DND-41 (cell line): ENCODE results near the gene USP12.

Source experiments
- ATAC-seq: fragments of 200-7000 bp; cut with Tn5 transposase; 3 replicates; pipeline ENCODE4 v1.9.1; 2021; ENCODE audit warnings: low read depth; ENCODE audit not compliant: insufficient read depth
- DNase-seq: peaks from one replicate; pipeline ENCODE4 v3.0.0-alpha.2; 2020
- H2AFZ ChIP-seq: 2 replicates; pipeline ENCODE4 v1.6.0; 2012; ENCODE audit warnings: low read depth, low read length
- H3K27ac ChIP-seq: 2 replicates; pipeline ENCODE4 v1.5.1; 2012; ENCODE audit warnings: low read length, inconsistent platforms
- H3K27me3 ChIP-seq: fragments of 200-600 bp; sonication (generic); 2 replicates; pipeline ENCODE4 v1.6.0; 2012; ENCODE audit warnings: low read length, mild to moderate bottlenecking, inconsistent platforms; ENCODE audit not compliant: insufficient read depth, poor library complexity
- H3K36me3 ChIP-seq: 2 replicates; pipeline ENCODE4 v1.5.1; 2012; ENCODE audit warnings: low read length, inconsistent platforms; ENCODE audit not compliant: insufficient read depth
- H3K4me1 ChIP-seq: 2 replicates; pipeline ENCODE4 v1.5.1; 2012; ENCODE audit warnings: mild to moderate bottlenecking, low read length; ENCODE audit not compliant: insufficient read depth
- H3K4me2 ChIP-seq: 2 replicates; pipeline ENCODE4 v1.6.0; 2012; ENCODE audit warnings: mild to moderate bottlenecking, moderate library complexity, low read length, inconsistent platforms; ENCODE audit not compliant: insufficient read depth
- H3K4me3 ChIP-seq, 2 experiments: fragments of 200-600 bp in 1 of 2; shearing (Covaris generic) in 1 of 2; 2 replicates each; pipeline ENCODE4 v1.5.1; 2012 to 2016; ENCODE audit warnings: inconsistent platforms in 2 of 2, low read length in 2 of 2, mild to moderate bottlenecking in 2 of 2, low read depth in 1 of 2, moderate library complexity in 1 of 2
- H3K79me2 ChIP-seq: 2 replicates; pipeline ENCODE4 v1.6.0; 2012; ENCODE audit warnings: low read length, inconsistent platforms; ENCODE audit not compliant: insufficient read depth
- H3K9ac ChIP-seq: 2 replicates; pipeline ENCODE4 v1.6.0; 2012; ENCODE audit warnings: low read depth, mild to moderate bottlenecking, inconsistent platforms, low read length, moderate library complexity
- H3K9me3 ChIP-seq: 2 replicates; pipeline ENCODE4 v1.5.1; 2012; ENCODE audit warnings: low read length, moderate library complexity, mild to moderate bottlenecking, inconsistent platforms; ENCODE audit not compliant: insufficient read depth, severe bottlenecking
- H4K20me1 ChIP-seq: 2 replicates; pipeline ENCODE4 v1.6.0; 2012; ENCODE audit warnings: low read length; ENCODE audit not compliant: insufficient read depth
- CTCF ChIP-seq: IDR thresholded peaks from 2 replicates; pipeline ENCODE4 v1.5.1; 2012; ENCODE audit warnings: borderline replicate concordance, low read length, moderate library complexity, mild to moderate bottlenecking; ENCODE audit not compliant: poor library complexity, severe bottlenecking; ENCODE audit errors: extremely low read depth
- EZH2 ChIP-seq: IDR thresholded peaks from 3 replicates; pipeline ENCODE4 v1.6.1; 2012; ENCODE audit warnings: borderline replicate concordance, low read depth, mild to moderate bottlenecking, moderate library complexity, low read length, inconsistent platforms; ENCODE audit not compliant: severe bottlenecking

Gene USP12

GRCh38 chr13:27199696-27200095 is 28.1 kb upstream of the USP12 start:
- Histone ChIP-seq H3K36me3 (no peaks in the 10 kb centered on the region), H3K27ac (no peak overlapping the region), H4K20me1 (no peaks in the 10 kb centered on the region), H2AFZ (no peak overlapping the region), H3K4me2 (no peak overlapping the region), H3K9ac (no peak overlapping the region), H3K4me1 (no peaks in the 10 kb centered on the region), H3K27me3 (peaks cover 20% of the 10 kb centered on the region), H3K79me2 (no peaks in the 10 kb centered on the region), H3K9me3 (no peaks in the 10 kb centered on the region), H3K4me3 (no peak overlapping the region)
- no peak for TF ChIP-seq EZH2
- TF ChIP-seq CTCF: no peak
- no peak for DNase-seq
- no peak for ATAC-seq

- Histone ChIP-seq H3K27ac (no peak overlapping the region), H3K4me2 (no peak overlapping the region), H3K9me3 (no peaks in the 10 kb centered on the region), H3K27me3 (peaks cover 20% of the 10 kb centered on the region), H4K20me1 (no peaks in the 10 kb centered on the region), H3K4me1 (no peaks in the 10 kb centered on the region), H3K9ac (no peak overlapping the region), H3K79me2 (no peaks in the 10 kb centered on the region), H2AFZ (no peak overlapping the region), H3K4me3 (no peak overlapping the region), H3K36me3 (no peaks in the 10 kb centered on the region)
- DNase-seq (no peak), ATAC-seq (no peak)
- TF ChIP-seq EZH2: no peak
- no peak for TF ChIP-seq CTCF
These were observed 27.6 kb upstream of the USP12 start for GRCh38 chr13:27199211-27199610.

GRCh38 chr13:27194895-27195764 is 23.5 kb upstream of the USP12 start:
- no peaks in the 10 kb centered on the region for H3K4me1 ChIP-seq
- H3K9me3 ChIP-seq: no peaks in the 10 kb centered on the region
- DNase-seq (no peak), ATAC-seq (no peak)
- TF ChIP-seq CTCF (no peak), EZH2 (no peak)
- no peak overlapping the region for H3K4me2 ChIP-seq
- H2AFZ ChIP-seq: no peak overlapping the region
- H3K79me2 ChIP-seq: no peaks in the 10 kb centered on the region
- H3K9ac ChIP-seq: no peak overlapping the region
- no peak overlapping the region for H3K4me3 ChIP-seq
- H3K27me3 ChIP-seq: peaks cover 16% of the 10 kb centered on the region
- no peak overlapping the region for H3K27ac ChIP-seq
- H3K36me3 ChIP-seq: no peaks in the 10 kb centered on the region
- no peaks in the 10 kb centered on the region for H4K20me1 ChIP-seq
